ENCODE results near the gene HES1.

- TF ChIP-seq MAZ (CRISPR knock-in tag; conservative IDR thresholded peaks at IDR 0.05 in 1 of 2, IDR thresholded peaks at IDR 0.05 in 1 of 2) (no peak), CTCF (IDR thresholded peaks at IDR 0.05 in 2 of 3, conservative IDR thresholded peaks at IDR 0.05 in 1 of 3; ENCODE audit: insufficient read depth in 2 of 3, low read depth in 1 of 3, low read length in 3 of 3) (no peak), PKNOX1 (IDR thresholded peaks at IDR 0.05) (no peak), MAFK (IDR thresholded peaks at IDR 0.05; ENCODE audit: low read length) (no peak), SP1 (CRISPR knock-in tag; IDR thresholded peaks at IDR 0.05) (no peak), PTBP1 (IDR thresholded peaks at IDR 0.05; ENCODE audit: low read depth, low read length) (no peak), ESRRB (CRISPR knock-in tag; IDR thresholded peaks at IDR 0.05; ENCODE audit: borderline replicate concordance) (no peak), USF2 (CRISPR knock-in tag; IDR thresholded peaks at IDR 0.05) (no peak), EHMT2 (IDR thresholded peaks at IDR 0.05) (no peak), POLR2A (conservative IDR thresholded peaks at IDR 0.05) (no peak)
Measured at GRCh38 chr3:194086388-194087075, 49.4 kb upstream of the HES1 start.
